Muscle of back (tissue), 11 donors: ENCODE measurements around the gene CBL. TPM values are rescaled to one million over a fixed set of nuclear protein-coding genes. Genes with fewer than 3 reads are reported as not detected.

Experiments
- DNase-seq, 3 donors: peaks; one replicate each; pipeline versions ENCODE4 v3.0.0 to v3.0.0-alpha.2; 2013
- polyA plus RNA-seq, 10 donors: library from polyadenylated mRNA; unstranded; fragments of 120-200 nt; gene quantifications; one replicate each; pipeline ENCODE4 v1.2.1, GENCODE V29; 2013; ENCODE audit not compliant: insufficient read length in 10 of 10

The CBL gene
- polyA plus RNA-seq, 10 donors = 10.1 to 16.7 (median 13.2) TPM

GRCh38 chr11:119262668-119263351 lies 56.7 kb downstream of the CBL start:
- DNase-seq = peak in 2 of 3 donors; percentile 13 to 14

GRCh38 chr11:119263352-119263940 lies 57.3 kb downstream of the CBL start:
- peak in 2 of 3 donors; percentile 5 to 20 for DNase-seq

GRCh38 chr11:119266063-119266462 lies 59.9 kb downstream of the CBL start:
- no peak for DNase-seq

- DNase-seq = no peak
Measured at GRCh38 chr11:119266517-119267255, 60.5 kb downstream of the CBL start.

GRCh38 chr11:119267645-119268044 lies 61.5 kb downstream of the CBL start:
- DNase-seq = no peak

GRCh38 chr11:119273721-119274120 lies 67.6 kb downstream of the CBL start:
- no peak for DNase-seq

- no peak for DNase-seq
Measured at GRCh38 chr11:119277660-119278059, 71.5 kb downstream of the CBL start.

GRCh38 chr11:119282495-119282894 lies 76.4 kb downstream of the CBL start:
- DNase-seq = no peak

- DNase-seq = peak in 2 of 3 donors; percentile 37 to 49
Measured at GRCh38 chr11:119284344-119285157, 78.4 kb downstream of the CBL start.

- no peak for DNase-seq
Measured at GRCh38 chr11:119285431-119285830, 79.3 kb downstream of the CBL start.

GRCh38 chr11:119288219-119288618 lies 82.1 kb downstream of the CBL start:
- no peak for DNase-seq

GRCh38 chr11:119290894-119291497 lies 84.9 kb downstream of the CBL start:
- DNase-seq = no peak

GRCh38 chr11:119293461-119293860 lies 87.3 kb downstream of the CBL start:
- DNase-seq = no peak

- no peak for DNase-seq
Measured at GRCh38 chr11:119295178-119295577, 89.0 kb downstream of the CBL start.

GRCh38 chr11:119297938-119298337 lies 91.8 kb downstream of the CBL start:
- no peak for DNase-seq

GRCh38 chr11:119298726-119299125 lies 92.6 kb downstream of the CBL start:
- peak; percentile 79 to 84 (median 83) for DNase-seq

- DNase-seq = no peak
Measured at GRCh38 chr11:119299416-119299815, 93.3 kb downstream of the CBL start.

- no peak for DNase-seq
Measured at GRCh38 chr11:119300198-119300964, 94.2 kb downstream of the CBL start.

GRCh38 chr11:119303227-119303718 lies 97.1 kb downstream of the CBL start:
- DNase-seq = no peak

GRCh38 chr11:119305556-119306372 lies 99.6 kb downstream of the CBL start:
- no peak for DNase-seq
